Activated CD4-positive, alpha-beta T cell treated with anti-CD3 and anti-CD28 coated beads, Interleukin-2, amount 50 U/mL, for 16 hours (primary cell): ENCODE measurements around the gene NOD1.
"Not testable (repeated sequence)": the region's sequence is repeated elsewhere in the genome, so short reads cannot be mapped to it uniquely, and the experiment has no call there.

ENCODE experiments used
- DNase-seq: peaks from one replicate; pipeline ENCODE4 v3.0.0-alpha.2; 2020

The NOD1 gene

DNA sequence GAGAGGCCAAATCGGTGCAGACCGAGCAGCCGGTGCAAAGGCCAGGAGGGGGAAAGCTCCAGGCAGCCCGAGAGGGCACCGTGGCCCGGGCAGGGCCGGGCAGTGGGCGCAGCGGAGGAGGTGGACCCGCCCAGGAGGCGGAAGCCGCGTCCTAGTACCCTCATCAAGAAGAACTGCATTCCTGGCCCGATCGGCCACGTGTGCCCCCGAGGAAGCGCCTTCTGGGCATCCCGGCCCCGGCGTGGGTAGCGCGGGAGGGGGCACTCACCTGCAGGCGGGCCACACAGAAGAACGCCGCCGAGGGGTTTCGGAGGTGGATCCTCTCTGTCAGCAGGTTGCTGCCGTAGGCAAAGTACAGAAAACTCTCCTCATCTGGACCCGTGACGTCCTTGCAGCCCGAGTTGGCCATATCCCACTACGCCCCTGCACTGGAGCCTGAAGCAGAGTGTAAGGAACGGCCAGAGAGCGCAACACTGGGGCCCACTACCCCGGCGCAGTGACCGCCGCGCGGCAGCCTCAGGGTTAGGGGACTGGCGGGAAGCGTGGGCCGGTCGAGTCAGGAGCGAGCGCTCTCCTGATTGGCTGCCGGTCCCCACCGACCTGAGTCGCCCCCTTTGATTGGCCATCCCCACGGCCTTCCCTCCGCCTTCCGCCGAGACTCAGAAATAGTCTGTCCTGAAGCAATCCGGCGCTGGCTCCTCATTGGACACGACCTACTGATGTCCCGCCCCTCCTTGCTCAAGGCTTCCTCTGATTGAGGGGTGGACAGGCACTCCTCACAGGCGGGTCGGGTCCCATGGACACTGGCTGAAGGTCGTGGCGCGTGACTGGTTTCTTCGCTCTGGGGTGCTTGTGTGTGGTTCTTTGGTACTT, 26.0 kb upstream of the NOD1 start, which contains the start of gene GGCT:
GGCT (minus strand) TSS at position 529 of the 873 bp plus-strand sequence; CDS start at position 409, 120 bp downstream.
- DNase-seq: peak; percentile 99

- DNase-seq: no peak
These were observed 25.0 kb upstream of the NOD1 start for GRCh38 chr7:30503274-30504212.

DNA sequence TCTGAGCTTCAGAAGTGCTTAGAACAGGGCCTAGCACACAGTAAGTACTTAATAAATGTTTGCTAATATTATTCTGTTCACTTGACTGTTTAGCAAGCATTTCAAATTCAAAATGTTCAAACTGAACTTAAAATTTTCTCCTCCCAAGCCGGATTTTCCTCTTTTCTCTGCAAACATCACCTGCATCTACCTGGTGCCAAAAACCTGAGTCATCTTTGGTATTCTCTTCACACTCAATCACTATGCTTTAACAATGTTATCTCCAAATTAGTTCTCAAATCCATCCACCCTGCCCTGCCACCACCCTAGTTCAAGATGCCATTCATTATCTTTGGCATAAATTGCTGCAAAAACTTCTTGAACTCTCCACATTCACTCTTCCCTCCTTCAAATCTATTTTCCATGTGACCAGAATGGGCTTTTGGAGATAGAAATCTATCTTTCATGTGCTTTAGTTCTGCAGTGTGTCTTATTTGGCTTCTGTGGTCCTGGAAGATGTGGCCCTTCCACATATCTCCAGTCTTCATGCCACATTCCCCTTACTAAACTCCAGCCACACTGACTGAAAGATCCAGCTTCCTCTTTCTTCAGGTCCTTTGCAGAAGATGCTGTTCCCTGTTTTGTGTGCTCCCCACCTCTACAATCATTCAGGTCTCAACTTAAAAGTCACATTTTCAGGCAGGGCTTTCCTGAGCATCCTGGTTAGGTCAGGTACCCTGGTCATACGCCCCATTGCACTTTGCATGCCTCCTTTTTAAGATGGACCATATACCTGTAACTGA, 24.1 kb upstream of the NOD1 start:
- no peak for DNase-seq

GRCh38 chr7:30501264-30501663, 22.7 kb upstream of the NOD1 start:
- no peak for DNase-seq

GRCh38 chr7:30493228-30493627, 14.6 kb upstream of the NOD1 start:
- no peak for DNase-seq

GRCh38 chr7:30491417-30491816, 12.8 kb upstream of the NOD1 start:
- no peak for DNase-seq

DNA sequence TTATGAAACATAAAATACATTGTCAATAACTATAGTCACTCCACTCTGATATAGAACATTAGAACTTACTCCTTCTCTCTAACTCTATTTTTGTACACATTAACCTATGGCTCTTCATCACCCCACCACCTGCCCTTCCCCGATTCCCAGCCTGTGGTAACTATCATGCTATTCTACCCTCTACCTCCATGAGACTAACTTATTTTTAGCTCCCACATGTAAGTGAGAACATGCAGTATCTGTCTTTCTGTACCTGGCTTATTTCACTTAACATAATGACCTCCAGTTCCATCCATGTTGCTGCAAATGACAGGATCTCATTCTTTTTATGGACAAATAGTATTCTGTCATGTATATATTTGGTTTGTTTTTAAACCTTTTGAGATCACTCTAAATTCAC, 8.8 kb upstream of the NOD1 start:
- DNase-seq: no peak

DNA sequence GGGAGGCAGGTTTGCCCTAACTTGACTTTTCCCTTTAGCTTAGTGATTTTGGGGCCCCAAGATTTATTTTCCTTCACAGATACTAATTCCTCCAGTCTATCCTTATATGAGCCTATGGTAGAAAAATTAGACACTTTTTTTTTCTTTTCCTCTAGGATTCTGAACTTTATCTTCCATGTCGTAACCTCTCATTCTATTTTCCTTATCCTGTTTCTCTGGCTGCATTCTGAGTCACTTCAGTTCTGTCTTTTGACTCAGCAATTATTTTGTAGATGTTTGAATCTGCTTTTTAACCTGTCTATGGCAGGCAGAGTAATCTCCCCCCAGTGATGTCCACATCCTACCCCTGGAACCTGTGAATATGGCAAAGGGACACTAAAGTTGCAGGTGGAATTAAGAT, 7.1 kb upstream of the NOD1 start:
- DNase-seq: no peak

- DNase-seq: not testable (repeated sequence)
These were observed 2.8 kb upstream of the NOD1 start for GRCh38 chr7:30481416-30481815.

DNA sequence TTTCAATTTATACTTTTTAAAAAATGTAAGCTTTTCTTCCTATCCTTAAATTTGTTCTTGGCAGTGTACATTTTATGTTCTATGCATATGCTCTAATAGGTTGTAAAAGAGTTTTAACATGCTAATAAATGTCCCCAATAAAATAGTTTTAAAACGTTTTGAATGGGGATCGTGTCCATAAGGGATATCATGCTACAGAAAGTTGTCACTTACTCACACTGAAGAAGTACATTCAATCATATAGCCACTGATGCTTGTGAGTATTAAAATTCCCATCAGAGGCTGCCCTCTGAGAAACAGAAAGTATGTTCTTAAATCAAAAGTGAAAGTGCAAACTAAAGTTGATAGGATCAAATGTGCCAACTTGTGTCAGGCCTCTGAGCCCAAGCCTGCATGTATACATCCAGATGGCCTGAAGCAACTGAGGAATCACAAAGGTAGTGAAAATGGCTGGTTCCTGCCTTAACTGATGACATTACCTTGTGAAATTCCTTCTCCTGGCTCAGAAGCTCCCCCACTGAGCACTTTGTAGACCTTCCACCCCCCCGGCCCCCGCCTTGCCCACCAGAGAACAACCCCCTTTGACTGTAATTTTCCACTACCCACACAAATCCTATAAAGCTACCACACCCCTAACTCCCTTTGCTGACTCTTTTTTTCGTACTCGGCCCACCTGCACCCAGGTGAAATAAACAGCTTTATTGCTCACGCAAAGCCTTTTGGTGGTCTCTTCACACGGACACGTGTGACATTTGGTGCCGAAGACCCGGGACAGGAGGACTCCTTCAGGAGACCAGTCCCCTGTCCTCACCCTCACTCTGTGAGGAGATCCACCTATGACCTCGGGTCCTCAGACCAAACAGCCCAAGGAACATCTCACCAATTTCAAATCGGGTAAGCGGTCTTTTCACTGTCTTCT, 877 bp upstream of the NOD1 start:
- peak; percentile 66 for DNase-seq

- DNase-seq: no peak
These were observed 2.0 kb downstream of the NOD1 start for GRCh38 chr7:30476459-30477145.

DNA sequence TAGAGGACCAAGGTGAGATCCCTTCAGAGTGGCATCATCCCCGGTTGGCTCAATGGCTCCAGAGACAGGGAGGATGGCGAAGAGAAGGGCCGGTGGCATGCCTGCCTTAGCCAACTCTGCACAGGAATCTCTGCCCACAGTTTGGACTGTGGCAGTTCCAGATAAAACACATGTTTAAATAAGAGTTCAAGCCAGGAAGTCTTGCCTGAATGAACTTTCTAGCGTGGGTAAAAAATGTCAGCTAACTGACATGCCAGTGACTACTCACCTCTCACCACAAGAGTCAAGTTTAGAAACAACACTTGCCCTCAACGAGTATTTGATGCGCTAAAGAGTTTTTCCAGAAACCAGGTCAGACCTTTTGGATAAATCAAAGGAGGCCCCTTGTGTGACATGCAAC, 3.0 kb downstream of the NOD1 start:
- peak; percentile 8 for DNase-seq

- DNase-seq: no peak
These were observed 3.7 kb downstream of the NOD1 start for GRCh38 chr7:30474893-30475292.

- no peak for DNase-seq
These were observed 4.1 kb downstream of the NOD1 start for GRCh38 chr7:30474485-30474884.

DNA sequence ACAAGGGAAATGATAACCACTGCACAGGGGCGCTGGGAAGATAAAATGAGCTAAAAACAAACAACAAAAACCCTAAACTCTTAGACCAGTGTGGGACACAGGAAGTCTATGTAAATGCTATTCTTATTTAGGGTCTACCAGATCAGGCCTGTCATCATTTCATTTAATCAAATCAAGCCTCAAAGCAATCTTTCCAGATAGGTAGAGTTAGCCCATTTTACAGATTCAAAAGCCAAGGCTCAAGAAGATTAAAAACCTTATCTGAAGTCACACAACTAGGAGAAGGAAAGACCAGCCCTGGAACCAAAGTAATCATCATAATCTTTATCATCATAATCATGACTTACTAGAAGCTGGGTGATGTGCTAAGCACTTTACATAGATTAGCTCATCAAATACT, 4.7 kb downstream of the NOD1 start:
- no peak for DNase-seq

GRCh38 chr7:30472784-30473775, 5.5 kb downstream of the NOD1 start:
- DNase-seq: no peak

DNA sequence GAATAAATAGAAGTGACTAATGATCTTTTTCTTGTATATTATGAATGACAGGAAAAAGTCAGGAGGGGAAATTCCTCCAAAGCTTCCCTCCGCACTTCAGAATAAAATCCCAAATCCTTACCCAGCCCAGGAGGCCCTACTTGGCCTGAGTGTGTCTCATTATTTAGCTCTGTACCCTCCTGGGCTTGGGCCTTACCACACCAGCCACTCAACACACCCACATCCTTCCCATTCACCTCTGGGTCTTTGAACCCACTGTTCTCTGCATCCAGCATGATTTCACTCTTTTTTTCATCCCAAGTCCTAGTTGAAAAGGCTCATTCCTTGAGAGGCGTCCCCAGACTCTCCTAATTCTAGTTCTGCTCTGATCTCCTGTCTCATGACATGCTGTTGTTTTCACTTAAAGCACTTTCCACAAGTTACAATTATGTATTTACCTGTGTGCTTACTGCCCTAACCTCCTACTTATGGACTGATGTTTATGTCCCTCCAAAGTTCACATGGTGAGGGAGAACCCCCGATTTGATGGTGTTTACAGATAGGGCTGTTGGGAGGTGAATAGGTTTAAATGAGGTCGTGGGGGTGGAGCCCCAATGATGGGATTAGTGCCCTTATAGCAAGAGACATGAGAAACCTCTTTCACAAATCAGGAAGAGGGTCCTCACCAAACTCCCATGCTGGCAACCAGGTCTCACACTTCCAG, 6.4 kb downstream of the NOD1 start:
- no peak for DNase-seq

- DNase-seq: no peak
These were observed 7.4 kb downstream of the NOD1 start for GRCh38 chr7:30471205-30471604.

DNA sequence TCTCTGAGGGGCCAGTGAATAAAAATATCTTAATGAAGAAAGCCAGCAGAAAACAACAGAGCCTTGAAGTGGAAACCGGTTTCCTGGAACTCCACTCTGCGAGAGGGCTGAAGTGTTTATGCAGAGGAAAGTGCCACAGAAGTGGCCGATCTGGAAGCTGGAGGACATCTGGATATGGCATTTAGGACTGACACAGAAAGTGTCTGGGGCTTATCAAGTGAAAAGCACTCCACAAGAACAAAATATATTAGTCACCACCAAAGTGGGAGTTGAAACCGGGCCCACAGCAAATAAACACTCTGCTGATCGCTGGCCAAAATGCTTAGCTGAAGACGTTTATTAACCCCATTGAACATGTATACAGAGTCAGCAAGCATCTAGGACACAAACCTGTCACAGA, 7.8 kb downstream of the NOD1 start:
- no peak for DNase-seq
